K562 (cell line): ENCODE results near the gene PPIH. TPM values are rescaled to one million over a fixed set of nuclear protein-coding genes. Genes with fewer than 3 reads are reported as not detected.

Source experiments
- CBFA2T3 ChIP-seq: fragments of 450-650 bp; IDR thresholded peaks from 2 replicates; pipeline ENCODE4 v1.6.1; 2017
- CREB1 ChIP-seq, 2 experiments: sonication (generic) in 1 of 2; formaldehyde crosslinking in 1 of 2; IDR thresholded peaks; 2 replicates each; pipeline versions ENCODE4 v1.6.1 to v1.8.0; 2012 to 2022; ENCODE audit warnings: inconsistent platforms in 1 of 2, mild to moderate bottlenecking in 1 of 2, missing genetic modification reagents in 1 of 2, moderate library complexity in 1 of 2
- GABPB1 ChIP-seq: sonication (generic); formaldehyde crosslinking; IDR thresholded peaks from 2 replicates; pipeline ENCODE4 v1.8.0; 2022; ENCODE audit warnings: mild to moderate bottlenecking, missing genetic modification reagents
- HCFC1 ChIP-seq: IDR thresholded peaks from 2 replicates; pipeline ENCODE4 v1.6.1; 2012; ENCODE audit warnings: low read depth, low read length, improper control_type of control experiment
- HNRNPL ChIP-seq: fragments of 200-400 bp; formaldehyde crosslinking; IDR thresholded peaks from 2 replicates; pipeline ENCODE4 v1.6.1; 2017; ENCODE audit warnings: low read depth, mild to moderate bottlenecking, low read length
- MEF2D ChIP-seq: conservative IDR thresholded peaks from 2 replicates; pipeline ENCODE4 v1.6.1; 2016; ENCODE audit warnings: low read depth, missing genetic modification characterization, missing compliant biosample characterization
- SIRT6 ChIP-seq: IDR thresholded peaks from one replicate; pipeline ENCODE4 v1.6.1; 2012; ENCODE audit warnings: low read depth, mild to moderate bottlenecking, control low read depth, inconsistent platforms, low read length, moderate library complexity
- TEAD4 ChIP-seq, 2 experiments: sonication (generic) in 1 of 2; formaldehyde crosslinking in 1 of 2; IDR thresholded peaks; 2 replicates each; pipeline versions ENCODE4 v1.6.1 to v1.8.0; 2012 to 2022; ENCODE audit warnings: borderline replicate concordance in 1 of 2, inconsistent platforms in 1 of 2, low read length in 1 of 2, mild to moderate bottlenecking in 1 of 2, missing genetic modification reagents in 1 of 2
- ZNF12 ChIP-seq: sonication (generic); formaldehyde crosslinking; IDR thresholded peaks from 2 replicates; pipeline ENCODE4 v1.4.0; 2020; ENCODE audit warnings: mild to moderate bottlenecking, missing genetic modification reagents
- ZNF778 ChIP-seq: fragments of 450-650 bp; formaldehyde crosslinking; IDR thresholded peaks from 2 replicates; pipeline ENCODE4 v1.4.0; 2020; ENCODE audit warnings: mild to moderate bottlenecking, moderate library complexity
- polyA plus RNA-seq, 8 experiments: library from polyadenylated mRNA; depleted of rRNA in 4 of 8; stranded (reverse) in 5 of 8; unstranded in 3 of 8; fragments of >200 nt; fragmentation: Nextera tagmentation in 2 of 8; fragmentation: Illumina TruSeq in 1 of 8; extraction: Ambion mirVana in 2 of 8; extraction: Trizol in 1 of 8; gene quantifications; 2 replicates each; pipeline versions ENCODE4 v1.2.1 to v1.2.3, GENCODE V29; 2011 to 2014; ENCODE audit warnings: inconsistent platforms in 1 of 8, missing spikeins in 1 of 8
- total RNA-seq, 7 experiments: library from RNA; depleted of rRNA in 6 of 7; stranded (reverse); fragments of >200 nt in 6 of 7; fragmentation: Illumina TruSeq in 2 of 7; extraction: Trizol in 2 of 7; gene quantifications; 2 replicates each; pipeline versions ENCODE4 v1.2.1 to v1.2.3, GENCODE V29; 2011 to 2021; ENCODE audit warnings: low replicate concordance in 1 of 7
- TF ChIP-seq, protein P1 (sequence below): fragments of 200-800 bp; sonication (Bioruptor generic); IDR thresholded peaks from 2 replicates; pipeline ENCODE4 v1.6.1; 2017; ENCODE audit warnings: missing genetic modification characterization, missing compliant biosample characterization
- TF ChIP-seq, protein P2 (sequence below): fragments of 450-650 bp; formaldehyde crosslinking; IDR thresholded peaks from 2 replicates; pipeline ENCODE4 v1.4.0; 2022; ENCODE audit warnings: mild to moderate bottlenecking, moderate library complexity
- TF ChIP-seq, protein P3 (sequence below), 2 experiments: fragments of 200-800 bp in 1 of 2; sonication (Bioruptor generic) in 1 of 2; sonication (generic) in 1 of 2; formaldehyde crosslinking in 1 of 2; IDR thresholded peaks in 1 of 2; conservative IDR thresholded peaks in 1 of 2; 2 replicates each; pipeline versions ENCODE4 v1.5.0 to v1.6.1; 2016 to 2020; ENCODE audit warnings: missing compliant biosample characterization in 1 of 2, missing genetic modification characterization in 1 of 2, missing genetic modification reagents in 1 of 2
- TF ChIP-seq, protein P4 (sequence below), 2 experiments: fragments of 450-650 bp; conservative IDR thresholded peaks; 2 replicates each; pipeline ENCODE4 v1.6.1; 2017; ENCODE audit warnings: mild to moderate bottlenecking in 2 of 2, moderate library complexity in 2 of 2
- TF ChIP-seq, protein P5 (sequence below): IDR thresholded peaks from 2 replicates; pipeline ENCODE4 v1.6.1; 2014; ENCODE audit warnings: antibody characterized with exemption

PPIH gene
- total and polyA plus RNA-seq, 9 of the 15 experiments (the other 6 are each of a cell fraction or from before 2014, with no cell fraction given) = 197 to 470 (median 277) TPM

DNA sequence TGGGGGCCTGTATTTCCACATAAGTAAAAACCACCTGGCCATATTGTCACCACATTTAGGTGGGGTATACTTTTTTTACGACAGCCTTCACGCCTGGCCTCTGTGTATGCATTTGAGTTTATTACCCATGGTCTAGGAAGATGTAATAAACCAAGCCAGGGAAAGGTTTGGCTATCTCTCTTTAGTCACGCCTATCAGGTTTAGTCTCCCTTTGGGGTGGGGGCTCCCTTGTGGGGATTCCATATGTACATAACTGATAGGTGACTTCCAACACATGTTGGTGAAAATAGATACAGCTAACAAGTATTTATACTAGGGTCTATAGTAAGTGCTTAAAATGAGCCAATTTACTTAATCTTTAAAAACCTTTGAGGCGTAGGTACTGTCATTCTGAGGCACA, 28.2 kb downstream of the PPIH start (continued):
- TF ChIP-seq, protein P1, sequence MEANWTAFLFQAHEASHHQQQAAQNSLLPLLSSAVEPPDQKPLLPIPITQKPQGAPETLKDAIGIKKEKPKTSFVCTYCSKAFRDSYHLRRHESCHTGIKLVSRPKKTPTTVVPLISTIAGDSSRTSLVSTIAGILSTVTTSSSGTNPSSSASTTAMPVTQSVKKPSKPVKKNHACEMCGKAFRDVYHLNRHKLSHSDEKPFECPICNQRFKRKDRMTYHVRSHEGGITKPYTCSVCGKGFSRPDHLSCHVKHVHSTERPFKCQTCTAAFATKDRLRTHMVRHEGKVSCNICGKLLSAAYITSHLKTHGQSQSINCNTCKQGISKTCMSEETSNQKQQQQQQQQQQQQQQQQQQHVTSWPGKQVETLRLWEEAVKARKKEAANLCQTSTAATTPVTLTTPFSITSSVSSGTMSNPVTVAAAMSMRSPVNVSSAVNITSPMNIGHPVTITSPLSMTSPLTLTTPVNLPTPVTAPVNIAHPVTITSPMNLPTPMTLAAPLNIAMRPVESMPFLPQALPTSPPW (CRISPR knock-in tag) = peak; percentile 66
- TF ChIP-seq ZNF778 (no peak), GABPB1 (CRISPR knock-in tag) (no peak), SIRT6 (no peak), CBFA2T3 (peak; percentile 83), TEAD4 (IDR thresholded peaks at IDR 0.05; ENCODE audit: low read length) (peak; percentile 72), TEAD4 (CRISPR knock-in tag; IDR thresholded peaks at IDR 0.05; ENCODE audit: borderline replicate concordance) (no peak), CREB1 (IDR thresholded peaks at IDR 0.05) (no peak), CREB1 (CRISPR knock-in tag; IDR thresholded peaks at IDR 0.05) (no peak), MEF2D (tag) (no peak), HCFC1 (no peak), ZNF12 (CRISPR knock-in tag) (no peak), HNRNPL (no peak)
- TF ChIP-seq, protein P2, sequence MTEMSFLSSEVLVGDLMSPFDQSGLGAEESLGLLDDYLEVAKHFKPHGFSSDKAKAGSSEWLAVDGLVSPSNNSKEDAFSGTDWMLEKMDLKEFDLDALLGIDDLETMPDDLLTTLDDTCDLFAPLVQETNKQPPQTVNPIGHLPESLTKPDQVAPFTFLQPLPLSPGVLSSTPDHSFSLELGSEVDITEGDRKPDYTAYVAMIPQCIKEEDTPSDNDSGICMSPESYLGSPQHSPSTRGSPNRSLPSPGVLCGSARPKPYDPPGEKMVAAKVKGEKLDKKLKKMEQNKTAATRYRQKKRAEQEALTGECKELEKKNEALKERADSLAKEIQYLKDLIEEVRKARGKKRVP = no peak
- TF ChIP-seq, protein P3, sequence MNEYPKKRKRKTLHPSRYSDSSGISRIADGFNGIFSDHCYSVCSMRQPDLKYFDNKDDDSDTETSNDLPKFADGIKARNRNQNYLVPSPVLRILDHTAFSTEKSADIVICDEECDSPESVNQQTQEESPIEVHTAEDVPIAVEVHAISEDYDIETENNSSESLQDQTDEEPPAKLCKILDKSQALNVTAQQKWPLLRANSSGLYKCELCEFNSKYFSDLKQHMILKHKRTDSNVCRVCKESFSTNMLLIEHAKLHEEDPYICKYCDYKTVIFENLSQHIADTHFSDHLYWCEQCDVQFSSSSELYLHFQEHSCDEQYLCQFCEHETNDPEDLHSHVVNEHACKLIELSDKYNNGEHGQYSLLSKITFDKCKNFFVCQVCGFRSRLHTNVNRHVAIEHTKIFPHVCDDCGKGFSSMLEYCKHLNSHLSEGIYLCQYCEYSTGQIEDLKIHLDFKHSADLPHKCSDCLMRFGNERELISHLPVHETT (CRISPR knock-in tag; conservative IDR thresholded peaks at IDR 0.05 in 1 of 2, IDR thresholded peaks at IDR 0.05 in 1 of 2) = no peak
- TF ChIP-seq, protein P4, sequence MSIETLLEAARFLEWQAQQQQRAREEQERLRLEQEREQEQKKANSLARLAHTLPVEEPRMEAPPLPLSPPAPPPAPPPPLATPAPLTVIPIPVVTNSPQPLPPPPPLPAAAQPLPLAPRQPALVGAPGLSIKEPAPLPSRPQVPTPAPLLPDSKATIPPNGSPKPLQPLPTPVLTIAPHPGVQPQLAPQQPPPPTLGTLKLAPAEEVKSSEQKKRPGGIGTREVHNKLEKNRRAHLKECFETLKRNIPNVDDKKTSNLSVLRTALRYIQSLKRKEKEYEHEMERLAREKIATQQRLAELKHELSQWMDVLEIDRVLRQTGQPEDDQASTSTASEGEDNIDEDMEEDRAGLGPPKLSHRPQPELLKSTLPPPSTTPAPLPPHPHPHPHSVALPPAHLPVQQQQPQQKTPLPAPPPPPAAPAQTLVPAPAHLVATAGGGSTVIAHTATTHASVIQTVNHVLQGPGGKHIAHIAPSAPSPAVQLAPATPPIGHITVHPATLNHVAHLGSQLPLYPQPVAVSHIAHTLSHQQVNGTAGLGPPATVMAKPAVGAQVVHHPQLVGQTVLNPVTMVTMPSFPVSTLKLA (conservative IDR thresholded peaks at IDR 0.05) = peak; percentile 63 to 79
- TF ChIP-seq, protein P5, sequence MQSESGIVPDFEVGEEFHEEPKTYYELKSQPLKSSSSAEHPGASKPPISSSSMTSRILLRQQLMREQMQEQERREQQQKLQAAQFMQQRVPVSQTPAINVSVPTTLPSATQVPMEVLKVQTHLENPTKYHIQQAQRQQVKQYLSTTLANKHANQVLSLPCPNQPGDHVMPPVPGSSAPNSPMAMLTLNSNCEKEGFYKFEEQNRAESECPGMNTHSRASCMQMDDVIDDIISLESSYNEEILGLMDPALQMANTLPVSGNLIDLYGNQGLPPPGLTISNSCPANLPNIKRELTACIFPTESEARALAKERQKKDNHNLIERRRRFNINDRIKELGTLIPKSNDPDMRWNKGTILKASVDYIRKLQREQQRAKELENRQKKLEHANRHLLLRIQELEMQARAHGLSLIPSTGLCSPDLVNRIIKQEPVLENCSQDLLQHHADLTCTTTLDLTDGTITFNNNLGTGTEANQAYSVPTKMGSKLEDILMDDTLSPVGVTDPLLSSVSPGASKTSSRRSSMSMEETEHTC = no peak
